GM13977 (cell line): ENCODE data around the gene ATP8B4.

Experiments used
- DNase-seq: peaks from one replicate; pipeline ENCODE4 v3.0.0; 2012; ENCODE audit warnings: low spot score
- in situ Hi-C: fragments of 300-500 bp; cut with MboI; formaldehyde crosslinking; loops from one replicate; pipeline ENCODE4 v1.12.0; 2022; ENCODE audit warnings: low sequenced_read_pairs, low pct_unique_long_range_greater_than_20kb, mixed read lengths, inconsistent platforms; ENCODE audit not compliant: unreplicated experiment
- TF ChIP-seq, protein P1 (sequence below): IDR thresholded peaks from 2 replicates; pipeline ENCODE4 v1.5.1; 2012; ENCODE audit warnings: mild to moderate bottlenecking, control low read depth; ENCODE audit not compliant: insufficient read depth; ENCODE audit errors: extremely low read depth, missing control alignments

Gene ATP8B4

DNA sequence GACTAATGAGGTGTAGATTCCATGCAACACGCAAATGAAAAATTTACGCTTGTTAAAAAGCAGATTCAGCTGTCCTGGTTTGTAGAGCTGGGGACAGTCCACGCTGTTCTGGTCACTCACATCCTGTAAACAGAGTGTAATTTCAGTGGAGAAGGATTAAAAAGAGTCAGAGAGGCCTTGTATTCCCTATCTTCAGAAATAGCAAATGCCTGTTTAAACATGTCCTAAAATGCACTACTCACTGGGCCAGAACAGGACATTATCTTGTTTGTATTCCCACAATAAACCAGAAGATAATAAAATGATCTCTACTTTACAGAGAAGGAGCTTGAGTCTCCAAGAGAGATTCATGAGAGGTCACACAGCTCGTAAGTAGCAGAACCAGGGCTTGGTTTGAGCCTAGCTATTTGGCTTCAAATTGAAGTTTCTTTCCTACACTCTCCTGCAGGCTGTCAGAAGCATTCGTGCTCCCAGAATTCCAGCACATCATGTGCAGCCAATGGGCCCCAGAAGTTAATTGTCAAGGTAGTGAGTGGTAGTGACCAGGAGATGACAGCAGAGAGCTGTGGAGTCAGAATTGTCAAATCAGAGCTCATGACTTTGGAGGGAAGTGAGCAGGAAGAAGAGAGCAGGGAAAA is 242.5 kb downstream of the ATP8B4 start:
- in situ Hi-C loops, result no loop called here
- no peak for DNase-seq
- TF ChIP-seq, protein P1, sequence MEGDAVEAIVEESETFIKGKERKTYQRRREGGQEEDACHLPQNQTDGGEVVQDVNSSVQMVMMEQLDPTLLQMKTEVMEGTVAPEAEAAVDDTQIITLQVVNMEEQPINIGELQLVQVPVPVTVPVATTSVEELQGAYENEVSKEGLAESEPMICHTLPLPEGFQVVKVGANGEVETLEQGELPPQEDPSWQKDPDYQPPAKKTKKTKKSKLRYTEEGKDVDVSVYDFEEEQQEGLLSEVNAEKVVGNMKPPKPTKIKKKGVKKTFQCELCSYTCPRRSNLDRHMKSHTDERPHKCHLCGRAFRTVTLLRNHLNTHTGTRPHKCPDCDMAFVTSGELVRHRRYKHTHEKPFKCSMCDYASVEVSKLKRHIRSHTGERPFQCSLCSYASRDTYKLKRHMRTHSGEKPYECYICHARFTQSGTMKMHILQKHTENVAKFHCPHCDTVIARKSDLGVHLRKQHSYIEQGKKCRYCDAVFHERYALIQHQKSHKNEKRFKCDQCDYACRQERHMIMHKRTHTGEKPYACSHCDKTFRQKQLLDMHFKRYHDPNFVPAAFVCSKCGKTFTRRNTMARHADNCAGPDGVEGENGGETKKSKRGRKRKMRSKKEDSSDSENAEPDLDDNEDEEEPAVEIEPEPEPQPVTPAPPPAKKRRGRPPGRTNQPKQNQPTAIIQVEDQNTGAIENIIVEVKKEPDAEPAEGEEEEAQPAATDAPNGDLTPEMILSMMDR, result peak; percentile 43

DNA sequence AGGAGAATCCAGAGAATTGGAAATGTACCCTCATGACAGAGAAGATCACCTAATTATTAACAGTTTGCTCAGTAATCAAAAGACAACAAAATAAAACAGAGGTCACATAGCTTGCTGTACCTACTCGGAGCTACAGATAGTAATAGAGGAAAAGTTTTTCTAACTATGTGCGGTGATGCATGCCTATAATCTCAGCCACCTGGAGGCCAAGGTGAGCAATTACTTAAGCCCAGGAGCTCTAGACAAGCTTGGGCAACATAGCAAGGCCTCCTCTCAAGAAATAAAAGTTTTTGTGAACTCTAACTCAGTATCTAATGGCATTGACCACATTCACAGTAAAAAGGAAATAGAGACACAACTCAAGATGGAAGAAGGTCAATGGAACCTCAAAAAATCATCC is 243.6 kb downstream of the ATP8B4 start:
- in situ Hi-C loops, result no loop called here
- TF ChIP-seq, protein P1, result peak; percentile 19
- DNase-seq, result no peak

DNA sequence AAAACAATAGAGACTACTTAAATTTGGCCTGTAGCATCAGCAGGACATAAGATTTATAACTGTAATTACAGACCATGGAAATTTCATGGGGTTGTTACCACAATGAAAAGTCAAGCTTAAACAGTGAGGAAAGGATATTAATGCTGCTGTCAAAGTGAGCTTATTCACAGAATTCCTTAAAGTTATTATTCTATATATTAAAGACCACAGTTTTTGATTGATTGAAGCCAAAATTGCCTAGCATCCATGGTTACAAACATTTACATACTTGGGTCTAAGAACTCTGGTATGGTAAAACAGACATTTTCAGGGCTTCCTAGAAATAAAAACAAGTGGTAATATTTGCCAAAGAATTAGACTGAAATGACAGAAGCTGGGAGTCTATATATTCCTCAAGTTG is 248.6 kb downstream of the ATP8B4 start:
- in situ Hi-C loops, result no loop called here
- TF ChIP-seq, protein P1, result no peak
- DNase-seq, result no peak

DNA sequence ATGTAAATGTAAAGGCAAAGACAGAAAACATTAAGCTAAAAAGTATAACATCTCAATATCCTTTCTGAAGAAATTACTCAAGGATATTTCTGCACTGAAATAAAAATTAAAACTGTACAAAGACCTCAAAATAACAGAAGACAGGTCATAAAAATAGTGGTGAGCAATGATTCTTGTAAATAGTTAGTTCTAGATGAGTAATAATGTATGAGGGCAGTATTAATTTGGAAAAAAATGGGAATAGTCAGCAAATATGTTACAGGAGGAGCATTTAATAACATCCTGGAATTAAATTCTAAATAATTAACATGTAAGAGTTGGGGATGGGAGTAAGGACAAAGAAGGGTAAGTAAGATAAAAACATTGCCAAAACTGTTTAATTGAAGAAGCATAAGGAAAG is 250.7 kb downstream of the ATP8B4 start:
- in situ Hi-C loops, result no loop called here
- DNase-seq, result no peak
- TF ChIP-seq, protein P1, result no peak

DNA sequence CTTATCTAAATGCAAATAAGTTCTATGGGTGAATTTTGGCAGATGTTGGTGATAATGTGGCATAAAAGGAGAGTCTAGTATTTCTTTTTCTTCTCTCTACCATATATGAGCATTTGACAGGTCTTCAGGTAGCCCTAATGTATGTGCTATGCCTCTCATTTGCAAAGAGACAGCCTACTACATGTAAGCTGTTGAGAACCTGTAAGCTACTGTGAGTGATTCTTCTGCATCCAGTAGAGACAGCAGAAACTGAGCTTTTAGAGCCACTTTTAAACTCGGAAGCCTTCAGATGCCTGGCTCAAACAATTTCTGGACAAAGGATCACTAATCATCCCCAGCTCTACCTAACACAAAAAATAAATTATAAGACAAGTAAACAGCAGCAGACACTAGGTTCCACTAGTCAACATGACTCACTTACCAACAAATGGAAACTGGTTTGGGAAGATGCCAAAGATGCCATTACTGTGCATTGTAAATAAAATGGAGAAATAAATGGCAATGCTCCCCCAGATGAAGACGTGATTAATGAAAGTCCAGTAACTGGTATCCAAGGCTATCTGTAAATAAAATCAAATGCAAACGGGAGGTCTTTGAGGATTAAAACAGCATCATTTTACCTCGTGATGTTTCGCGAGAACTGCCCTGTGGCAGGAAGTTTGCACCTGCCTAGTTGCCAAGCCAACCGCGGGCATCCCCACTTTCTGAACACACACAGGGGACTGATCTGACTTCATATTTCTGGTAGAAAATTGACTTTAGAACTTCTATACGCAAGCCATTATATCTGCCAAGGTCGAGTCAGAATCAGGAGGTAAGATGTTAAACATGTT is 252.9 kb downstream of the ATP8B4 start:
- in situ Hi-C loops, result no loop called here
- no peak for DNase-seq
- TF ChIP-seq, protein P1, result no peak

DNA sequence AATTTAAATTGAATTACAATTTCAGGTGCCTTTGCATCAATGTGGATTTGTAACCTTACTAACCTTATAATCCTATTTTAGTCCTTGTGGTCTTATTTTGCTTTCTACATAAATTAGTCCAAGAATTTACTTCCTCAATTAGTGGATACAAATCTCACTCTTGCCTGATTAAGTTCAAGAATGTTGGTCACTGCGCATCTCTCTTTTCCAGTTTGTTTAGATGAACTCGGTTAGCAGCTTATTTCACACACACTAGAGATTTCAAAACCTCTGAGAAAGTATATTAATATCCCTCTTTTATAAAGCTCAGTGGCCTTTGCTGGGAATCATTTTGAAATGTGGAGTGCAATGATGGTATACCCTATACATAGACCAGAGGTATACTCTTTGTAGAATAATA is 254.8 kb downstream of the ATP8B4 start:
- DNase-seq, result no peak
- TF ChIP-seq, protein P1, result no peak

More for the DNA sequence above, 254.8 kb downstream of the ATP8B4 start:
- in situ Hi-C loops, result no loop called here
